GM23248 (cell line): ENCODE measurements around the gene HNF4A. TPM values are rescaled to one million over a fixed set of nuclear protein-coding genes. Genes with fewer than 3 reads are reported as not detected.

Source experiments
- DNase-seq: peaks from one replicate; pipeline ENCODE4 v3.0.0-alpha.2; 2015
- H2AFZ ChIP-seq: fragments of 200-600 bp; sonication (generic); 2 replicates; pipeline ENCODE4 v1.6.1; 2016; ENCODE audit warnings: antibody characterized with exemption
- H3F3A ChIP-seq: fragments of 200-600 bp; sonication (generic); 2 replicates; pipeline ENCODE4 v1.6.1; 2016; ENCODE audit warnings: mild to moderate bottlenecking, antibody characterized with exemption, mixed run types; ENCODE audit not compliant: insufficient read depth
- H3K27ac ChIP-seq: fragments of 200-600 bp; sonication (generic); 2 replicates; pipeline ENCODE4 v1.5.1; 2016; ENCODE audit warnings: mild to moderate bottlenecking
- H3K27me3 ChIP-seq: fragments of 200-600 bp; sonication (generic); replicated peaks from 2 replicates; pipeline ENCODE4 v1.6.1; 2016; ENCODE audit warnings: mild to moderate bottlenecking; ENCODE audit not compliant: insufficient read depth
- H3K36me3 ChIP-seq: fragments of 200-600 bp; sonication (generic); 2 replicates; pipeline ENCODE4 v1.6.1; 2016; ENCODE audit warnings: low read depth, mild to moderate bottlenecking
- H3K4me1 ChIP-seq: fragments of 200-600 bp; sonication (generic); 2 replicates; pipeline ENCODE4 v1.6.1; 2016; ENCODE audit warnings: mild to moderate bottlenecking; ENCODE audit not compliant: insufficient read depth
- H3K4me2 ChIP-seq: fragments of 200-600 bp; sonication (generic); one replicate; pipeline ENCODE4 v1.6.1; 2016; ENCODE audit warnings: mild to moderate bottlenecking; ENCODE audit not compliant: unreplicated experiment
- H3K4me3 ChIP-seq: fragments of 200-600 bp; sonication (generic); 2 replicates; pipeline ENCODE4 v1.5.1; 2016; ENCODE audit warnings: mild to moderate bottlenecking
- H3K79me2 ChIP-seq: fragments of 200-600 bp; sonication (generic); 2 replicates; pipeline ENCODE4 v1.6.1; 2016; ENCODE audit warnings: mild to moderate bottlenecking; ENCODE audit not compliant: insufficient read depth
- H3K9ac ChIP-seq: fragments of 200-600 bp; sonication (generic); 2 replicates; pipeline ENCODE4 v1.6.1; 2016; ENCODE audit warnings: mild to moderate bottlenecking
- H3K9me2 ChIP-seq: fragments of 200-600 bp; sonication (generic); 2 replicates; pipeline ENCODE4 v1.6.1; 2016; ENCODE audit warnings: mixed run types, mild to moderate bottlenecking, moderate library complexity; ENCODE audit not compliant: insufficient read depth
- H3K9me3 ChIP-seq: fragments of 200-600 bp; sonication (generic); one replicate; pipeline ENCODE4 v1.6.1; 2017; ENCODE audit warnings: low read depth
- H4K20me1 ChIP-seq: fragments of 200-600 bp; sonication (generic); 2 replicates; pipeline ENCODE4 v1.6.0; 2016; ENCODE audit not compliant: insufficient read depth
- EZH2 ChIP-seq: fragments of 200-600 bp; sonication (generic); IDR thresholded peaks from 2 replicates; pipeline ENCODE4 v1.6.1; 2018; ENCODE audit warnings: antibody characterized with exemption, mild to moderate bottlenecking; ENCODE audit not compliant: insufficient read depth, poor library complexity, severe bottlenecking
- EZH2phosphoT487 ChIP-seq: fragments of 200-600 bp; sonication (generic); IDR thresholded peaks from 2 replicates; pipeline ENCODE4 v1.6.1; 2018; ENCODE audit warnings: antibody characterized with exemption, moderate library complexity, mild to moderate bottlenecking, low read depth; ENCODE audit not compliant: insufficient read depth
- WGBS, 2 experiments: methylation state at CpG; one replicate each; pipeline ENCODE4 v1.1.6; 2015 to 2017; ENCODE audit warnings: low lambda C conversion rate in 2 of 2, low coverage in 1 of 2; ENCODE audit errors: missing lambda C conversion rate in 2 of 2; 5-methylcytosine and 5-hydroxymethylcytosine counted together
- in situ Hi-C: fragments of 300-500 bp; cut with MboI; formaldehyde crosslinking; loops from 2 replicates; pipeline ENCODE4 v1.15.0; 2020
- polyA plus RNA-seq: library from polyadenylated mRNA; unstranded; fragments of >200 nt; fragmentation: Nextera tagmentation; extraction: Ambion mirVana; gene quantifications from 2 replicates; pipeline ENCODE4 v1.2.1, GENCODE V29; 2016
- total RNA-seq: library from RNA; depleted of rRNA; stranded (reverse); fragments of >200 nt; shearing (Covaris generic); gene quantifications from 2 replicates; pipeline ENCODE4 v1.2.3, GENCODE V29; 2014

HNF4A gene
- total and polyA plus RNA-seq, 2 experiments from 2014 or later = not detected

DNA sequence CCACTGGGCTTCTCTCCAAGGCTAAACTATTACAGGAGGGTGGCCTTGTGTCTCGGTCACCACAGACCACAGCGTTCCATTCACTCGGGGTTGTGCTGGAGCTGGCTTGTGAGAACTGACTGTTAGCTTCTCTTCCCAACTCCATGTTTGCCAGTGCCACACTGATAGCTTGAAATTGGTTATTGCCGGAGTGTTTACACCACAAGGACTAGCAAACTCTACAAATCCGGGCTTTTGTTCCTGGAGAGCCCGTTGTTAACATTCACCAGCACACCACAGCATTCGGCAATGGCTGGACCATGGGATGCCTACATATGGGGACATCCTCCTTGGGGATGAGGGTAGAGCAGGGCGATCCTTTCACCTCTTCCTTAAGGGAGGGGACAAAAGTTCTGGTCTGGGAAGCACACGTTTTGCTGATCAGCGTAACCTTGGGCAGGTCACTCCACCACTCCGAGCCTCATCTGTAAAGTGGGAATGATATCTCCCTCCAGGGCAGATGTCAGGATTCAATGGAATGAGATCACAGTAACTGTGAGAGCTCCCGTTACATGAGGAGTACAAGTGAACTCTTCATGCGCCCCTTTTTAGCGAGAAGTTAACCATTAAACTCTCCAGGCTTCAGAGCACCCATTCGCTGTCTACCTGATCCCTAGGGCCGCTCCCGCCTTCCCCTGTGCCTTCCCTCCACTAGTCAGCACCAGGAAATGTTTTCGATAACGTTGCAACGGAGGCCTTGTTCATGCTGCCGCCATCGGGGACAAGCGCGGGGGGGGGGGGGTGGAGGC lies 78.4 kb downstream of the HNF4A start:
- Histone ChIP-seq H3K4me3 (no peak overlapping the region), H3K4me1 (no peaks in the 10 kb centered on the region), H3K9me3 (no peaks in the 10 kb centered on the region), H3K9me2 (no peaks in the 10 kb centered on the region), H2AFZ (no peak overlapping the region), H3F3A (no peaks in the 10 kb centered on the region), H4K20me1 (no peaks in the 10 kb centered on the region), H3K4me2 (no peak overlapping the region), H3K27ac (no peak overlapping the region), H3K79me2 (no peaks in the 10 kb centered on the region), H3K27me3 (peaks cover 19% of the 10 kb centered on the region), H3K36me3 (no peaks in the 10 kb centered on the region), H3K9ac (no peak overlapping the region)
- WGBS, 2 experiments = 70 to 74% methylated on average over 24 of the region's 24 CpGs
- in situ Hi-C loops = no loop called here
- TF ChIP-seq EZH2 (no peak), EZH2phosphoT487 (no peak)
- no peak for DNase-seq

DNA sequence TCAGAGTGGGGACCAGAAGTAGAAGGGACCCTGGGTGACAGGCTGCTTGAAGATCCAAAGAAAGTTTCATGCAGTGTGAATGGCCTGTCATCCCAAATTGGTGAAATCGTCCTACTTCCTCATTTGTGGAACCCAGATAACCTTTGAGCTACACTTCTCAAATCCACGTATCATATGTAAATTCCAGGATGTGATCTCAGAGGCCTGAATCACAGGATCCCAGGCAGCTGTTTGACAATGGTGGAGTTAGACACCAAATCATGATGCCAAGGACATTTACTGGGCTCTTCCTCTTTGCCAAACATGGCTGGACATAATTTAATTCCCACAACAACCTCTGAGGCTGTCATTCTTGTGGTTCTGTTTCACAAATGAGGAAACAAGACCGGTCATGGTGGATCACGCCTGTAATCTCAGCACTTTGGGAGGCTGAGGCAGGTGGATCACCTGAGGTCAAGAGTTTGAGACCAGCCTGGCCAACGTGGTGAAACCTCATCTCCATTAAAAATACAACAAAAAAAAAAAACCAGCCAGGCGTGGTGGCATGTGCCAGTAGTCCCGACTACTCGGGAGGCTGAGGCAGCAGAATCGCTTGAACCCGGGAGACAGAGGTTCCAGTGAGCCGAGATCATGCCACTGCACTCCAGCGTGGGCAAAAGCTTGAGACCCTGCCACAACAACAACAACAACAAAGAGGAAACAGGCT lies 80.3 kb downstream of the HNF4A start:
- no peak overlapping the region for H3K4me3 ChIP-seq
- 75 to 77% methylated on average over 12 of the region's 12 CpGs for WGBS, 2 experiments
- H3K36me3 ChIP-seq = no peaks in the 10 kb centered on the region
- no peaks in the 10 kb centered on the region for H3K9me2 ChIP-seq
- H3K4me2 ChIP-seq = no peak overlapping the region
- no peak overlapping the region for H3K9ac ChIP-seq
- in situ Hi-C loops = no loop called here
- no peaks in the 10 kb centered on the region for H3K79me2 ChIP-seq
- no peaks in the 10 kb centered on the region for H3F3A ChIP-seq
- H3K27ac ChIP-seq = no peak overlapping the region
- TF ChIP-seq EZH2phosphoT487 (no peak), EZH2 (no peak)
- no peak for DNase-seq
- H2AFZ ChIP-seq = no peak overlapping the region
- no peaks in the 10 kb centered on the region for H3K9me3 ChIP-seq
- H3K27me3 ChIP-seq = peaks cover 19% of the 10 kb centered on the region
- H4K20me1 ChIP-seq = no peaks in the 10 kb centered on the region
- H3K4me1 ChIP-seq = no peaks in the 10 kb centered on the region

DNA sequence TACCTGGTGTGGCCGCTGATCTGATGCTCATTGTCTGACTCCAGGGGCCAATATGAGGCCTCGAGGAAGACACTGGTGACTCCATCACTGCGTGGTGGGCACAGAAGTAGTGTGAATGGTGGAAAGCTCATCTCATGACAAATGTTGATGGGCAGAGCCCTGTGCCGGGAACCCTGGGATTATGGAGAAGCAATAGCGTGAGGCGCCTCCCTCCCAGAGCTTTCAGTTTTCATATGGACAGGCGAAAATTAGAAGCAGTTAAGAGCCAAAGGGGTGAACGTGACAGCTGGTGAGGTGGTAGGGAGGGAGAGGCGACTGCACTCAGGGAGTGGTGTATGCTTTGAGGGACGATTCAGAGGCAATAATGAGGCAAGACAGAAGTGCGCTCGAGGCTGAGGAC lies 80.9 kb downstream of the HNF4A start:
- 53 to 56% methylated on average over 11 to 12 of the region's 12 CpGs for WGBS, 2 experiments

DNA sequence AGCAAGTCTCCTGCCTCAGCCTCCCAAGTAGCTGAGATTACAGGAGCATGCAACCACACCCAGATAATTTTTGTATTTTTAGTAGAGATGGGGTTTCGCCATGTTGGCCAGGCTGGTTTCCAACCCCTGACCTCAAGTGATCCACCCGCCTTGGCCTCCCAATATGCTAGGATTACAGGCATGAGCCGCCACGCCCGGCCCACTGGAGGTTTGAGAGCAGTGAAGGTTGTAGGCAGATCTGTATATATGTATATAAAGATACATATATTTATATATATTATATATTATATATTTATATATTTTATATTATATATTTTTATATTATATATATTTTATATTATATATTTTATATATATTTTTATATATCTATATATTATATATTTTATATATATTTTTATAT lies 82.0 kb downstream of the HNF4A start:
- peaks cover 22% of the 10 kb centered on the region for H3K27me3 ChIP-seq
- 76 to 86% methylated on average over 5 of the region's 5 CpGs for WGBS, 2 experiments
- no peaks in the 10 kb centered on the region for H3K79me2 ChIP-seq
- H2AFZ ChIP-seq = no peak overlapping the region
- DNase-seq = no peak
- no peaks in the 10 kb centered on the region for H3K9me2 ChIP-seq
- H3K27ac ChIP-seq = no peak overlapping the region
- H3K4me1 ChIP-seq = no peaks in the 10 kb centered on the region
- H3K4me2 ChIP-seq = no peak overlapping the region
- no peaks in the 10 kb centered on the region for H4K20me1 ChIP-seq
- no peaks in the 10 kb centered on the region for H3K36me3 ChIP-seq
- H3K9ac ChIP-seq = no peak overlapping the region
- no peaks in the 10 kb centered on the region for H3F3A ChIP-seq
- H3K4me3 ChIP-seq = no peak overlapping the region
- in situ Hi-C loops = no loop called here
- H3K9me3 ChIP-seq = no peaks in the 10 kb centered on the region
- no peak for TF ChIP-seq EZH2phosphoT487
- TF ChIP-seq EZH2 = no peak

More for the DNA sequence above, 80.9 kb downstream of the HNF4A start:
- H3K79me2 ChIP-seq = no peaks in the 10 kb centered on the region
- no peak overlapping the region for H2AFZ ChIP-seq
- H3F3A ChIP-seq = no peaks in the 10 kb centered on the region
- H3K4me1 ChIP-seq = no peaks in the 10 kb centered on the region
- H3K4me2 ChIP-seq = no peak overlapping the region
- H3K9me3 ChIP-seq = no peaks in the 10 kb centered on the region
- no peak for DNase-seq
- H3K27ac ChIP-seq = no peak overlapping the region
- no peaks in the 10 kb centered on the region for H4K20me1 ChIP-seq
- H3K27me3 ChIP-seq = peaks cover 23% of the 10 kb centered on the region
- H3K36me3 ChIP-seq = no peaks in the 10 kb centered on the region
- H3K9me2 ChIP-seq = no peaks in the 10 kb centered on the region
- in situ Hi-C loops = no loop called here
- no peak for TF ChIP-seq EZH2
- no peak for TF ChIP-seq EZH2phosphoT487
- no peak overlapping the region for H3K4me3 ChIP-seq
- H3K9ac ChIP-seq = no peak overlapping the region
